ENCODE measurements around the gene KREMEN2. TPM values are rescaled to one million over a fixed set of nuclear protein-coding genes. Genes with fewer than 3 reads are reported as not detected.

KREMEN2 gene
- total and polyA plus RNA-seq, 2 donors (not counting 3 experiments of a cell fraction or from before 2014, with no cell fraction given), result not detected

- Histone ChIP-seq H3K4me3 (replicated peaks in 1 of 3; ENCODE audit: insufficient read depth in 1 of 3, low read depth in 1 of 3, low read length in 3 of 3) (no peak overlapping the region), H3K9me3 (replicated peaks; ENCODE audit: control insufficient read depth, insufficient read depth, low read length) (no peaks in the 10 kb centered on the region), H3K79me2 (ENCODE audit: control insufficient read depth, insufficient read depth, low read length) (no peaks in the 10 kb centered on the region), H3K4me1 (ENCODE audit: control insufficient read depth, extremely low read depth, insufficient read depth, low read length) (peaks cover 2% of the 10 kb centered on the region), H3K4me2 (ENCODE audit: insufficient read depth, low read length) (no peak overlapping the region), H3K27me3 (ENCODE audit: control insufficient read depth in 2 of 2, insufficient read depth in 2 of 2, low read length in 2 of 2) (peaks cover 0 to 5% of the 10 kb centered on the region in 2 experiments), H3K9me1 (replicated peaks; ENCODE audit: control insufficient read depth, extremely low read depth, insufficient read depth, low read length) (no peaks in the 10 kb centered on the region), H3K27ac (ENCODE audit: insufficient read depth, low read depth, low read length) (no peak overlapping the region), H3K36me3 (ENCODE audit: control insufficient read depth in 2 of 2, extremely low read depth in 1 of 2, insufficient read depth in 2 of 2, low read length in 2 of 2) (no peaks in the 10 kb centered on the region), H4K20me1 (replicated peaks; ENCODE audit: control insufficient read depth, extremely low read depth, insufficient read depth, low read length) (no peaks in the 10 kb centered on the region), H2AFZ (ENCODE audit: low read depth, low read length) (no peak overlapping the region), H3K9ac (replicated peaks; ENCODE audit: extremely low read depth, insufficient read depth, low read length) (no peak overlapping the region)
- FAIRE-seq (no peak), DNase-seq (ENCODE audit: low read depth, low spot score) (no peak)
- no TSS peak for BruUV-seq (replicated peaks)
- POLR2A ChIA-PET, result no interaction called here
- CTCF ChIA-PET, result interaction anchor here (1.4 kb wide), 1 partner anchor 42 kb away, joined by 3 read pairs; no protein-coding TSS in a partner anchor
- TF ChIP-seq, protein P1, sequence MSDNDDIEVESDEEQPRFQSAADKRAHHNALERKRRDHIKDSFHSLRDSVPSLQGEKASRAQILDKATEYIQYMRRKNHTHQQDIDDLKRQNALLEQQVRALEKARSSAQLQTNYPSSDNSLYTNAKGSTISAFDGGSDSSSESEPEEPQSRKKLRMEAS (IDR thresholded peaks at IDR 0.05; ENCODE audit: insufficient read depth, insufficient read length), result no peak
- TF ChIP-seq POLR2AphosphoS5 (IDR thresholded peaks at IDR 0.05; ENCODE audit: insufficient read depth, low read depth, low read length) (no peak), JUN (IDR thresholded peaks at IDR 0.05; ENCODE audit: borderline replicate concordance, insufficient read depth, insufficient read length, low read depth) (no peak), POLR2A (IDR thresholded peaks at IDR 0.05; ENCODE audit: low read depth, low read length) (no peak), FOS (IDR thresholded peaks at IDR 0.05; ENCODE audit: borderline replicate concordance, insufficient read depth, low read length) (no peak), GATA2 (IDR thresholded peaks at IDR 0.05; ENCODE audit: insufficient read depth, insufficient read length, low read depth, low read length) (no peak), EZH2 (IDR thresholded peaks at IDR 0.05; ENCODE audit: borderline replicate concordance, low read depth, low read length, severe bottlenecking) (no peak), MYC (IDR thresholded peaks at IDR 0.05; ENCODE audit: low read depth, low read length) (no peak)
- TF ChIP-seq, protein P2, sequence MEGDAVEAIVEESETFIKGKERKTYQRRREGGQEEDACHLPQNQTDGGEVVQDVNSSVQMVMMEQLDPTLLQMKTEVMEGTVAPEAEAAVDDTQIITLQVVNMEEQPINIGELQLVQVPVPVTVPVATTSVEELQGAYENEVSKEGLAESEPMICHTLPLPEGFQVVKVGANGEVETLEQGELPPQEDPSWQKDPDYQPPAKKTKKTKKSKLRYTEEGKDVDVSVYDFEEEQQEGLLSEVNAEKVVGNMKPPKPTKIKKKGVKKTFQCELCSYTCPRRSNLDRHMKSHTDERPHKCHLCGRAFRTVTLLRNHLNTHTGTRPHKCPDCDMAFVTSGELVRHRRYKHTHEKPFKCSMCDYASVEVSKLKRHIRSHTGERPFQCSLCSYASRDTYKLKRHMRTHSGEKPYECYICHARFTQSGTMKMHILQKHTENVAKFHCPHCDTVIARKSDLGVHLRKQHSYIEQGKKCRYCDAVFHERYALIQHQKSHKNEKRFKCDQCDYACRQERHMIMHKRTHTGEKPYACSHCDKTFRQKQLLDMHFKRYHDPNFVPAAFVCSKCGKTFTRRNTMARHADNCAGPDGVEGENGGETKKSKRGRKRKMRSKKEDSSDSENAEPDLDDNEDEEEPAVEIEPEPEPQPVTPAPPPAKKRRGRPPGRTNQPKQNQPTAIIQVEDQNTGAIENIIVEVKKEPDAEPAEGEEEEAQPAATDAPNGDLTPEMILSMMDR (IDR thresholded peaks at IDR 0.05; ENCODE audit: extremely low read depth in 1 of 2, insufficient read depth in 1 of 2, low read depth in 1 of 2, low read length in 2 of 2), result no peak
- dilution Hi-C loops (cut with MboI; ENCODE audit: extremely low pct_ligation_motif_present, low sequenced_read_pairs) (no loop called here), intact Hi-C loops (cut with micrococcal nuclease) (no loop called here)
Measured at GRCh38 chr16:2985893-2986355, 21.8 kb downstream of the KREMEN2 start.

Data from endothelial cell of umbilical vein (primary cell).